Loucy (cell line): ENCODE data around the gene AVPR2.

Experiments used
- H2AFZ ChIP-seq: fragments of 200-600 bp; sonication (generic); 2 replicates; pipeline ENCODE4 v1.6.0; 2016; ENCODE audit warnings: antibody characterized with exemption, mild to moderate bottlenecking, low read length, moderate library complexity
- H3F3A ChIP-seq: fragments of 200-600 bp; 2 replicates; pipeline ENCODE4 v1.6.0; 2016; ENCODE audit warnings: antibody characterized with exemption, low read depth, mild to moderate bottlenecking
- H3K27me3 ChIP-seq: fragments of 200-600 bp; sonication (generic); 2 replicates; pipeline ENCODE4 v1.6.1; 2014; ENCODE audit warnings: low read length, mild to moderate bottlenecking; ENCODE audit not compliant: insufficient read depth, poor library complexity, severe bottlenecking
- H3K36me3 ChIP-seq: fragments of 200-600 bp; sonication (generic); 2 replicates; pipeline ENCODE4 v1.6.1; 2016; ENCODE audit warnings: low read length; ENCODE audit not compliant: insufficient read depth
- H3K4me1 ChIP-seq: fragments of 200-600 bp; sonication (generic); 2 replicates; pipeline ENCODE4 v1.5.1; 2014; ENCODE audit warnings: low read length, mild to moderate bottlenecking; ENCODE audit not compliant: insufficient read depth, poor library complexity, severe bottlenecking
- H3K4me2 ChIP-seq: fragments of 200-600 bp; sonication (generic); 2 replicates; pipeline ENCODE4 v1.6.0; 2014; ENCODE audit warnings: antibody characterized with exemption, low read length, low read depth, mild to moderate bottlenecking; ENCODE audit not compliant: poor library complexity, severe bottlenecking
- H3K4me3 ChIP-seq: fragments of 200-600 bp; sonication (generic); 2 replicates; pipeline ENCODE4 v1.5.1; 2014; ENCODE audit warnings: low read length, mild to moderate bottlenecking, mixed read lengths; ENCODE audit not compliant: poor library complexity, severe bottlenecking
- H3K79me2 ChIP-seq: fragments of 200-600 bp; sonication (generic); 2 replicates; pipeline ENCODE4 v1.6.1; 2014; ENCODE audit warnings: low read length; ENCODE audit not compliant: insufficient read depth
- H3K9ac ChIP-seq: fragments of 200-600 bp; sonication (generic); 2 replicates; pipeline ENCODE4 v1.6.0; 2014; ENCODE audit warnings: mild to moderate bottlenecking, low read depth, low read length, moderate library complexity; ENCODE audit not compliant: poor library complexity, severe bottlenecking
- H3K9me2 ChIP-seq: fragments of 200-600 bp; sonication (generic); replicated peaks from 2 replicates; pipeline ENCODE4 v1.6.1; 2016; ENCODE audit warnings: low read depth, low read length, mixed read lengths
- H3K9me3 ChIP-seq: fragments of 200-600 bp; sonication (generic); 2 replicates; pipeline ENCODE4 v1.6.1; 2014; ENCODE audit warnings: mild to moderate bottlenecking, antibody characterized with exemption, low read length, low read depth; ENCODE audit not compliant: insufficient read depth
- H4K20me1 ChIP-seq: fragments of 200-600 bp; sonication (generic); 2 replicates; pipeline ENCODE4 v1.6.0; 2014; ENCODE audit warnings: antibody characterized with exemption, low read length, mild to moderate bottlenecking; ENCODE audit not compliant: insufficient read depth, poor library complexity, severe bottlenecking
- CTCF ChIP-seq: fragments of 200-600 bp; sonication (generic); conservative IDR thresholded peaks from 2 replicates; pipeline ENCODE4 v1.5.1; 2014; ENCODE audit warnings: mild to moderate bottlenecking, antibody characterized with exemption, low read length
- EZH2phosphoT487 ChIP-seq: fragments of 200-600 bp; IDR thresholded peaks from 2 replicates; pipeline ENCODE4 v1.6.1; 2018; ENCODE audit warnings: antibody characterized with exemption, mild to moderate bottlenecking, moderate library complexity, borderline replicate concordance

AVPR2 gene

GRCh38 chrX:153911798-153912197 is 7.3 kb downstream of the AVPR2 start:
- Histone ChIP-seq H2AFZ (no peak overlapping the region), H3K9ac (no peak overlapping the region), H3K36me3 (peaks cover 14% of the 10 kb centered on the region; the same call in 1 of the 2 replicates), H3K9me2 (no peaks in the 10 kb centered on the region), H3K27me3 (no peaks in the 10 kb centered on the region), H3K4me2 (no peak overlapping the region), H3K4me3 (no peak overlapping the region), H4K20me1 (no peaks in the 10 kb centered on the region), H3K9me3 (no peaks in the 10 kb centered on the region), H3K79me2 (no peaks in the 10 kb centered on the region), H3F3A (no peaks in the 10 kb centered on the region), H3K4me1 (no peaks in the 10 kb centered on the region)
- TF ChIP-seq EZH2phosphoT487 = no peak
- TF ChIP-seq CTCF = no peak

- Histone ChIP-seq H4K20me1 (no peaks in the 10 kb centered on the region), H3K79me2 (no peaks in the 10 kb centered on the region), H3K9ac (no peak overlapping the region), H3K4me2 (no peak overlapping the region), H3K4me1 (no peaks in the 10 kb centered on the region), H3K36me3 (peaks cover 14% of the 10 kb centered on the region; the same call in 1 of the 2 replicates), H3K4me3 (no peak overlapping the region), H2AFZ (no peak overlapping the region), H3F3A (no peaks in the 10 kb centered on the region), H3K9me2 (no peaks in the 10 kb centered on the region), H3K9me3 (no peaks in the 10 kb centered on the region), H3K27me3 (no peaks in the 10 kb centered on the region)
- TF ChIP-seq CTCF = no peak
- no peak for TF ChIP-seq EZH2phosphoT487
These were observed 8.7 kb downstream of the AVPR2 start for GRCh38 chrX:153913211-153913610.

- Histone ChIP-seq H3K27me3 (no peaks in the 10 kb centered on the region), H3K79me2 (no peaks in the 10 kb centered on the region), H2AFZ (no peak overlapping the region), H3K4me1 (no peaks in the 10 kb centered on the region), H3K4me2 (no peak overlapping the region), H3K36me3 (peaks cover 17% of the 10 kb centered on the region; the same call in 1 of the 2 replicates), H4K20me1 (no peaks in the 10 kb centered on the region), H3F3A (no peaks in the 10 kb centered on the region), H3K4me3 (no peak overlapping the region), H3K9me2 (no peaks in the 10 kb centered on the region), H3K9me3 (no peaks in the 10 kb centered on the region), H3K9ac (no peak overlapping the region)
- TF ChIP-seq CTCF (no peak), EZH2phosphoT487 (no peak)
These were observed 9.2 kb downstream of the AVPR2 start for GRCh38 chrX:153913701-153914100.
